Activated CD8-positive, alpha-beta T cell treated with anti-CD3 and anti-CD28 coated beads for 36 hours (primary cell): ENCODE measurements around the gene KLK5. TPM values are rescaled to one million over a fixed set of nuclear protein-coding genes. Genes with fewer than 3 reads are reported as not detected.

Experiments used
- ATAC-seq: fragments of 200-7000 bp; cut with Tn5 transposase; one replicate; pipeline ENCODE4 v1.10.0; 2021; ENCODE audit warnings: mild to moderate bottlenecking, moderate library complexity
- CTCF ChIA-PET: fragments of 350-600 bp; sonication (Branson Sonifier 250); formaldehyde crosslinking; loops from one replicate; lab custom pipeline; 2021; ENCODE audit warnings: antibody characterized with exemption; lab: Charles Lee
- POLR2A ChIA-PET: fragments of 350-600 bp; sonication (Branson Sonifier 250); formaldehyde crosslinking; loops from one replicate; lab custom pipeline; 2021; ENCODE audit warnings: antibody characterized with exemption; lab: Charles Lee
- DNase-seq: peaks from one replicate; pipeline ENCODE4 v3.0.0-alpha.2; 2020
- H3K27ac Mint-ChIP-seq: one replicate; pipeline ENCODE4 v1.8.0; 2021; ENCODE audit warnings: mild to moderate bottlenecking, mixed read lengths
- H3K27me3 Mint-ChIP-seq: one replicate; pipeline ENCODE4 v1.8.0; 2021; ENCODE audit warnings: mixed read lengths
- H3K36me3 Mint-ChIP-seq: one replicate; pipeline ENCODE4 v1.8.0; 2021; ENCODE audit warnings: low read depth, mixed read lengths
- H3K4me1 Mint-ChIP-seq: one replicate; pipeline ENCODE4 v1.8.0; 2021; ENCODE audit warnings: low read depth, mixed read lengths
- H3K4me3 Mint-ChIP-seq: one replicate; pipeline ENCODE4 v1.8.0; 2021; ENCODE audit warnings: mild to moderate bottlenecking, moderate library complexity, mixed read lengths
- H3K9me3 Mint-ChIP-seq: one replicate; pipeline ENCODE4 v1.8.0; 2021; ENCODE audit warnings: mixed read lengths
- CTCF ChIP-seq: fragments of 200-600 bp; IDR thresholded peaks from one replicate; pipeline ENCODE4 v1.8.0; 2022; ENCODE audit warnings: antibody characterized with exemption, mild to moderate bottlenecking
- intact Hi-C: fragments of 100-400 bp; cut with micrococcal nuclease; formaldehyde crosslinking; loops from one replicate; pipeline ENCODE4 v1.10.0; 2022
- total RNA-seq, 2 experiments: library from RNA; stranded (reverse); gene quantifications; one replicate each; pipeline ENCODE4 v1.2.3, GENCODE V29; 2021

KLK5 gene
- total RNA-seq = not detected

GRCh38 chr19:50952910-50953309 is at the start of gene KLK5:
Gene KLK5, minus strand, starts transcription at chr19:50953038. Its CDS starts 381 bp downstream, at chr19:50952657.
- Mint-ChIP-seq H3K4me1 (no peaks in the 10 kb centered on the region), H3K4me3 (no peak within 1 kb of the TSS), H3K27ac (no peak within 1 kb of the TSS), H3K27me3 (peaks cover 19% of the 10 kb centered on the region), H3K9me3 (no peaks in the 10 kb centered on the region), H3K36me3 (no peaks in the 10 kb centered on the region)
- DNase-seq = no peak
- intact Hi-C loops = no loop called here
- ATAC-seq = no peak
- CTCF ChIA-PET = no interaction called here
- no peak for TF ChIP-seq CTCF
- POLR2A ChIA-PET = no interaction called here

- intact Hi-C loops = no loop called here
Measured at GRCh38 chr19:51002089-51002532, 49.3 kb upstream of the KLK5 start.

GRCh38 chr19:51001515-51001914 is 48.7 kb upstream of the KLK5 start, which contains the start of gene KLK8:
Gene KLK8, minus strand, starts transcription at chr19:51001604. Its CDS starts 437 bp downstream, at chr19:51001167.
- ChIA-PET POLR2A (interaction anchor here (0.7 kb wide), 1 partner anchor 136 kb away, joined by 3 read pairs; no protein-coding TSS in a partner anchor), CTCF (no interaction called here)
- intact Hi-C loops = no loop called here
- Mint-ChIP-seq H3K4me1 (no peaks in the 10 kb centered on the region), H3K27me3 (peaks cover 41% of the 10 kb centered on the region), H3K27ac (no peak within 1 kb of the TSS), H3K9me3 (no peaks in the 10 kb centered on the region), H3K36me3 (no peaks in the 10 kb centered on the region), H3K4me3 (no peak within 1 kb of the TSS)
- ATAC-seq (no peak), DNase-seq (no peak)
- TF ChIP-seq CTCF = no peak

More at GRCh38 chr19:51002089-51002532, 49.3 kb upstream of the KLK5 start:
- Mint-ChIP-seq H3K27me3 (peaks cover 38% of the 10 kb centered on the region), H3K9me3 (no peaks in the 10 kb centered on the region), H3K27ac (no peak overlapping the region), H3K4me3 (no peak overlapping the region), H3K36me3 (no peaks in the 10 kb centered on the region), H3K4me1 (no peaks in the 10 kb centered on the region)
- ChIA-PET CTCF (no interaction called here), POLR2A (interaction anchor here (0.7 kb wide), 1 partner anchor 136 kb away, joined by 3 read pairs; no protein-coding TSS in a partner anchor)
- ATAC-seq (no peak), DNase-seq (no peak)
- no peak for TF ChIP-seq CTCF

GRCh38 chr19:51000981-51001380 is 48.1 kb upstream of the KLK5 start:
- ATAC-seq (no peak), DNase-seq (no peak)
- no peaks in the 10 kb centered on the region for H3K4me1 Mint-ChIP-seq
- POLR2A ChIA-PET = no interaction called here
- peaks cover 43% of the 10 kb centered on the region for H3K27me3 Mint-ChIP-seq
- no peaks in the 10 kb centered on the region for H3K9me3 Mint-ChIP-seq
- H3K36me3 Mint-ChIP-seq = no peaks in the 10 kb centered on the region
- CTCF ChIA-PET = no interaction called here
- H3K4me3 Mint-ChIP-seq = no peak overlapping the region
- intact Hi-C loops = no loop called here
- no peak overlapping the region for H3K27ac Mint-ChIP-seq
- no peak for TF ChIP-seq CTCF

- Mint-ChIP-seq H3K36me3 (no peaks in the 10 kb centered on the region), H3K4me3 (no peak overlapping the region), H3K9me3 (no peaks in the 10 kb centered on the region), H3K4me1 (no peaks in the 10 kb centered on the region), H3K27me3 (peaks cover 43% of the 10 kb centered on the region), H3K27ac (no peak overlapping the region)
- ChIA-PET POLR2A (interaction anchor here (0.7 kb wide), 1 partner anchor 530 kb away, joined by 3 read pairs; no protein-coding TSS in a partner anchor), CTCF (no interaction called here)
- TF ChIP-seq CTCF = no peak
- DNase-seq = no peak
- no peak for ATAC-seq
- intact Hi-C loops = no loop called here
Measured at GRCh38 chr19:51000426-51000825, 47.6 kb upstream of the KLK5 start.
